Sigmoid colon (tissue), 4 donors: ENCODE results near the gene PAQR4.

ENCODE experiments used
- CTCF ChIP-seq, 4 experiments: fragments of 450-650 bp in 3 of 4; fragments of 200-600 bp in 1 of 4; IDR thresholded peaks; one replicate each; pipeline ENCODE4 v1.5.1; 2016 to 2019; ENCODE audit warnings: antibody characterized with exemption in 4 of 4, mild to moderate bottlenecking in 3 of 4, moderate library complexity in 2 of 4
- EP300 ChIP-seq, 4 donors: sonication (generic); formaldehyde crosslinking; IDR thresholded peaks; one replicate each; pipeline ENCODE4 v1.6.1; 2017; ENCODE audit warnings: antibody characterized with exemption in 4 of 4
- POLR2A ChIP-seq, 2 donors: fragments of 450-650 bp; IDR thresholded peaks; one replicate each; pipeline ENCODE4 v1.6.1; 2016; ENCODE audit warnings: antibody characterized with exemption in 2 of 2, mild to moderate bottlenecking in 2 of 2, moderate library complexity in 2 of 2
- POLR2AphosphoS5 ChIP-seq, 4 donors: sonication (generic); formaldehyde crosslinking; IDR thresholded peaks; one replicate each; pipeline ENCODE4 v1.6.1; 2017; ENCODE audit warnings: antibody characterized with exemption in 4 of 4

- no peak for TF ChIP-seq CTCF (IDR thresholded peaks at IDR 0.05)
- no peak for TF ChIP-seq POLR2A (IDR thresholded peaks at IDR 0.05)
- TF ChIP-seq EP300 (IDR thresholded peaks at IDR 0.05) = no peak
- no peak for TF ChIP-seq POLR2AphosphoS5 (IDR thresholded peaks at IDR 0.05)
Measured at GRCh38 chr16:2992383-2993081, 23.4 kb downstream of the PAQR4 start.
